ENCODE data around the gene EFCC1.

DNA sequence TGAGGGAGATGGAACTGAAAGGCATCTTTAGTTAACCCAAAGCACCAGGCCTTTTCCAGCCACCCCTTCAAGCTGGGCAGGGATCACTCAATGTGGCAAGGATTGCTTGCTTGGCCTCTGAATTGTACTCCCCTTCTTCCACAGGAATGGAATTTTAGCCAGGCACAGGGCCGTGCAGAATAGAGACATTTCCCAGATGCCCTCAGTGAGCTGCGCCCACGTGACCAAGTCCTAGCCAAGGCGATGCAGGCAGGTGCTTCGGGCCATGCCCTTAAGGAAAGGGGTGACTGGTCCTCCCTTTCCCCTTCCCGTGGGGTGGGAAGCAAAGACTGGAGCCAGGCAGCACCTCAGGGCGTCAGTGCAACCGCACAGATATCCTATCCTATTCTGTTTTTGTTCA is 77.4 kb downstream of the EFCC1 start:
- TF ChIP-seq, protein P1, sequence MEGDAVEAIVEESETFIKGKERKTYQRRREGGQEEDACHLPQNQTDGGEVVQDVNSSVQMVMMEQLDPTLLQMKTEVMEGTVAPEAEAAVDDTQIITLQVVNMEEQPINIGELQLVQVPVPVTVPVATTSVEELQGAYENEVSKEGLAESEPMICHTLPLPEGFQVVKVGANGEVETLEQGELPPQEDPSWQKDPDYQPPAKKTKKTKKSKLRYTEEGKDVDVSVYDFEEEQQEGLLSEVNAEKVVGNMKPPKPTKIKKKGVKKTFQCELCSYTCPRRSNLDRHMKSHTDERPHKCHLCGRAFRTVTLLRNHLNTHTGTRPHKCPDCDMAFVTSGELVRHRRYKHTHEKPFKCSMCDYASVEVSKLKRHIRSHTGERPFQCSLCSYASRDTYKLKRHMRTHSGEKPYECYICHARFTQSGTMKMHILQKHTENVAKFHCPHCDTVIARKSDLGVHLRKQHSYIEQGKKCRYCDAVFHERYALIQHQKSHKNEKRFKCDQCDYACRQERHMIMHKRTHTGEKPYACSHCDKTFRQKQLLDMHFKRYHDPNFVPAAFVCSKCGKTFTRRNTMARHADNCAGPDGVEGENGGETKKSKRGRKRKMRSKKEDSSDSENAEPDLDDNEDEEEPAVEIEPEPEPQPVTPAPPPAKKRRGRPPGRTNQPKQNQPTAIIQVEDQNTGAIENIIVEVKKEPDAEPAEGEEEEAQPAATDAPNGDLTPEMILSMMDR (IDR thresholded peaks at IDR 0.05) = no peak
- no peak for TF ChIP-seq POLR2A (IDR thresholded peaks at IDR 0.05)

Measured in esophagus squamous epithelium (tissue), 4 donors.